CD4-positive, alpha-beta T cell treated with Interleukin-2 at 100 ng/mL for 4 hours (primary cell): ENCODE results near the gene STXBP6.
"Not testable (repeated sequence)": the region's sequence is repeated elsewhere in the genome, so short reads cannot be mapped to it uniquely, and the experiment has no call there.

Experiments used
- DNase-seq: peaks from one replicate; pipeline ENCODE4 v3.0.0-alpha.2; 2020; ENCODE audit warnings: low spot score

The STXBP6 gene

DNA sequence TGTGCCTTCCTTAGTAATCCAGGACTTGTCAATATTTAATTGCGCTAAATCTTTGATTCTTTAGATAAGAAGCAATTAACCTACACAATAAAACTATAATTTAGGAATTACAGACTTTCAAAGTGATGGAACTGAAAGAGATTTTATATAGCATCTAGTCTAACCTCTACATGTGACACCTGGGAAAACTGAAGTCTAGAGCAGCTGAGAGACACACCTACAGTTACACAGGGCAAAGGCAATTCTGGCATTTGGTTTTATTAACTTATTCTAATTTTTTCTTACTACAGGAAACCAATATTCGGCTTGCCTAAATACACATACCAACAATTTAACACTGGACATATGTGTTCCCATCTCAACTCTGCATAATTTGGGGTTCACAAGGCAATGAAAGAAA is 196.5 kb downstream of the STXBP6 start:
- DNase-seq: no peak

- DNase-seq: no peak
Measured at GRCh38 chr14:24852312-24853060, 197.5 kb downstream of the STXBP6 start.

- no peak for DNase-seq
Measured at GRCh38 chr14:24851837-24852236, 198.1 kb downstream of the STXBP6 start.

DNA sequence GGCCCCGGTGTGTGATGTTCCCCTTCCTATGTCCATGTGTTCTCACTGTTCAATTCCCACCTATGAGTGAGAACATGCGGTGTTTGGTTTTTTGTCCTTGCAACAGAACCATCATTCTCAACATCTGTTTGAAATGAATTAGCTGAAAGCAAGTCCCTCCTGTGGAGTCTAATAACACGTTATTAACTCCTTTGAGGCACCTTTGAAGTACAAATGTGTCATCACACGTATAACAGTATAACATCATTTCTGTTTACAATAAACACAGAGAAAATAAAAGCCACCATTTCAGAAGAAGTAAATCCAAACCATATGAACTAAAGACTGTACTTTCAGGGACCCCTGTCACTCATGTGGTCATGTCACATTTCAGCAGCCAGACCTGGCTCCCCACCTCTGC is 198.5 kb downstream of the STXBP6 start:
- no peak for DNase-seq

- no peak for DNase-seq
Measured at GRCh38 chr14:24850072-24850471, 199.9 kb downstream of the STXBP6 start.

DNA sequence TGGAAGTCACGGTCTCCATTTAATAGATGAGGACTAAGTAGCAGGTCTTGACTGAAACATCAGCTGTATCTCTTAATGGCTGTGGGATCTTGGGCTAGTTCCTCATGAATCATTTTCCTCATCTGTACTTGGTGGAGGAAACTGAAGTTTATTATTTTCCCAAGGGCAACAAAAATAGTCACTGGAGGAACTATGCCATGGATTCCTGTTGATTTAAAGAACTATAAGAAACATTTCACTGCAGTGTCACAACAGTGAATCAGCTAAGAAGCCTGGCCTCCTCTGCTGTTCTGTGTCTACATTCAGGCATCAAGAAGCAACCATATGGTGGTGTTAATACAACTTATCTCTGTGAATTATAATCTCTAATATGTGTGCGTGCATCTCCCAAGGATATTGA is 200.5 kb downstream of the STXBP6 start:
- DNase-seq: no peak

GRCh38 chr14:24848102-24848790 is 201.7 kb downstream of the STXBP6 start:
- no peak for DNase-seq

GRCh38 chr14:24847568-24848095 is 202.3 kb downstream of the STXBP6 start:
- no peak for DNase-seq

DNA sequence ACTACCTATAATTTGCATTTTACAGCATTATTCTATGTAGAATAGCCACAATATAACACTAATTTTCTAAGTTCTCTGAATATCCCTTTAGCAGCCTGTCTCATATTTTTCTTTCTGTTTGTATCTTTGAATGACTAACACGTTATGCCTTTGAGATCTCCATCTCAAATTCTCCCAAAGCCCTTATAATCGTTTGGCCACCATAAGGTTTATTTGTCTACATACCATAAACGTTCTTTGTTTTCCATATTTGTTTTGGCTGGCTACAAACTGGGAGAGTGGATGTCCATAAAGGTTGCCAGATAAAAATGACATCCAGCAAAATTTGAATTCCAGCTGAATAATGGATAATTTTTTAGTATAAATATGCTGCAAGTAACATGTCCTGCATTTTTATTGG is 203.7 kb downstream of the STXBP6 start:
- DNase-seq: no peak

GRCh38 chr14:24845851-24846250 is 204.1 kb downstream of the STXBP6 start:
- no peak for DNase-seq

DNA sequence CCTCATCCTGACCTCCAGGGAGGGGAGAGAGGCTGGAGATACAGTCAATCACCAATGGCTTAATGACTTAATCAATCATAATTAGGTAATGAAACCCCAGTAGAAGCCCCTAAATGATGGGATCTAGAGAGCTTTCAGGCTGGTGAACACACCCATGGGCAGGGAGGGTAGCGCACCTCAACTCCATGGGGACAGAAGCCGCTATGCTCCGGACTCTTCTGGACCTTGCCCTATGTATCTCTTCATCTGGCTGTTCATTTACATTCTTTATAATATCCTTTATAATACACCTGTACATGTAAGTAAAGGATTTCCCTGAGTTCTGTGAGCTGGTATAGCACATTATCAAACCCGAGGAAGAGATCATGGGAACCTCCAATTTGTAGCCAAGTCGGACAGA is 205.9 kb downstream of the STXBP6 start:
- no peak for DNase-seq

DNA sequence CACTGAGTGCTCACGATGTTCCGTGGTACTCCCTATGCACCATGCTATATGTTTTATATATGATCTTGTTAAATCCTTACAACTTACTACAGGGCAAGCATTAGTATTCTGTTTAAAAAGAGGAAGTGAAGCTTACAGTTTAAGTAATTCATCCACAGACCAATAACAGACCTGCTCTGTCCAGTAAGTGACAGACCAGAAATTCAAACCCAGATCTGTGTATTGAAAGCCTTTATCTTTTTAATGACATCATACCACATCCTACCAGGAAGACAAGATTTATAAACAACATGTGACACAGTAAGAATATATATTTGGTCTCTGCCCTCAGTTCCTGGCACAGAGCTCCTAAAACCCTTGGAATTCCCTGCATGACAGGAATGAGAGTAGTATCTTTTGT is 206.5 kb downstream of the STXBP6 start:
- DNase-seq: no peak

- DNase-seq: no peak
Measured at GRCh38 chr14:24840204-24840893, 209.6 kb downstream of the STXBP6 start.

- DNase-seq: no peak
Measured at GRCh38 chr14:24839617-24840203, 210.2 kb downstream of the STXBP6 start.

GRCh38 chr14:24838945-24839616 is 210.9 kb downstream of the STXBP6 start:
- DNase-seq: no peak

GRCh38 chr14:24837280-24838046 is 212.5 kb downstream of the STXBP6 start:
- DNase-seq: no peak

GRCh38 chr14:24836324-24836723 is 213.6 kb downstream of the STXBP6 start:
- DNase-seq: not testable (repeated sequence)

GRCh38 chr14:24834956-24835355 is 215.0 kb downstream of the STXBP6 start:
- no peak for DNase-seq

DNA sequence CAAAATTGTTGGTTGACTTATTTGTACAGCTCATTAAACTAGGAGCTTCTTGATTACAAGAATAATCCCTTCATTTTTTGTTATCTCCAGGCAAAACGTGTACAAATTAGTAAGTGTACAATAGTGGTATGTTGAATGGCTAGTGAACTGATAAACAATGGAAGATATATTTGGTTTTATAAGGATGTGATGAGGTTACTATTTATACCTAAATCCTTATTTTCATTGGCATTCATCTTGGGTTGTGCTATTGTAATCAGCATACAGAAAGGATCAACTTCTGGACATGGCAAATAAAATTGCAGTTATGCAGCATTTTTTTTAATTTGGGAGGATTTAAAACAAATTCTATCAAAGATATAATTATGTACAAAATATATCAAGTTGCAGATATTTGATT is 216.6 kb downstream of the STXBP6 start:
- DNase-seq: no peak

- no peak for DNase-seq
Measured at GRCh38 chr14:24831677-24832076, 218.3 kb downstream of the STXBP6 start.

- no peak for DNase-seq
Measured at GRCh38 chr14:24829862-24830261, 220.1 kb downstream of the STXBP6 start.
